ENCODE results near the gene CPM.

GRCh38 chr12:68868043-68868790, 64.8 kb downstream of the CPM start:
- TF ChIP-seq GABPA (IDR thresholded peaks at IDR 0.05 in 1 of 2, conservative IDR thresholded peaks at IDR 0.05 in 1 of 2) (no peak), RXRA (IDR thresholded peaks at IDR 0.05) (no peak), REST (IDR thresholded peaks at IDR 0.05) (no peak)
- TF ChIP-seq, protein P1, sequence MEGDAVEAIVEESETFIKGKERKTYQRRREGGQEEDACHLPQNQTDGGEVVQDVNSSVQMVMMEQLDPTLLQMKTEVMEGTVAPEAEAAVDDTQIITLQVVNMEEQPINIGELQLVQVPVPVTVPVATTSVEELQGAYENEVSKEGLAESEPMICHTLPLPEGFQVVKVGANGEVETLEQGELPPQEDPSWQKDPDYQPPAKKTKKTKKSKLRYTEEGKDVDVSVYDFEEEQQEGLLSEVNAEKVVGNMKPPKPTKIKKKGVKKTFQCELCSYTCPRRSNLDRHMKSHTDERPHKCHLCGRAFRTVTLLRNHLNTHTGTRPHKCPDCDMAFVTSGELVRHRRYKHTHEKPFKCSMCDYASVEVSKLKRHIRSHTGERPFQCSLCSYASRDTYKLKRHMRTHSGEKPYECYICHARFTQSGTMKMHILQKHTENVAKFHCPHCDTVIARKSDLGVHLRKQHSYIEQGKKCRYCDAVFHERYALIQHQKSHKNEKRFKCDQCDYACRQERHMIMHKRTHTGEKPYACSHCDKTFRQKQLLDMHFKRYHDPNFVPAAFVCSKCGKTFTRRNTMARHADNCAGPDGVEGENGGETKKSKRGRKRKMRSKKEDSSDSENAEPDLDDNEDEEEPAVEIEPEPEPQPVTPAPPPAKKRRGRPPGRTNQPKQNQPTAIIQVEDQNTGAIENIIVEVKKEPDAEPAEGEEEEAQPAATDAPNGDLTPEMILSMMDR (IDR thresholded peaks at IDR 0.05; ENCODE audit: low read depth, low read length, missing input control) = no peak
